ENCODE data around the gene SFXN5.

DNA sequence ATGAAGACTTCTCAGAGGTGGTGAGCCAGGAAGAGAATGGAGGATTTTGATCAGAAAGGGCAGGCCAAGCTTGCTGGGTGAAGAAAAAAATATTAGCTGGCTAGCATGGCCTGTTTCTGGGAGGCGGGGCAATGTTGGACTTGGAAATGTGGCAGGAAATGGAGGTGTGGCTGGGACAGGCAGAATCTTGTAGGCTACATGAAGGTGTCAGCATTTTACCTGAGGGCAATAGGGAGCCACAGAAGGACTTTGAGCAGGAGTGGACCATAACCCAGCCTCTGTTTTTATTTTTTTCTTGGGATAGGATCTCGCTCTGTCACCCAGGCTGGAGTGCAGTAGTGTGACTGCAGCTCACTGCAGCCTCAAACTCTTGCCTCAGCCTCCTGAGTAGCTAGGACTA is 122.5 kb downstream of the SFXN5 start:
- TF ChIP-seq CTCF (IDR thresholded peaks at IDR 0.05; ENCODE audit: low read length) (no peak), EZH2 (IDR thresholded peaks at IDR 0.05; ENCODE audit: borderline replicate concordance, low read length) (no peak)
